ENCODE data around the gene KCNJ11.

DNA sequence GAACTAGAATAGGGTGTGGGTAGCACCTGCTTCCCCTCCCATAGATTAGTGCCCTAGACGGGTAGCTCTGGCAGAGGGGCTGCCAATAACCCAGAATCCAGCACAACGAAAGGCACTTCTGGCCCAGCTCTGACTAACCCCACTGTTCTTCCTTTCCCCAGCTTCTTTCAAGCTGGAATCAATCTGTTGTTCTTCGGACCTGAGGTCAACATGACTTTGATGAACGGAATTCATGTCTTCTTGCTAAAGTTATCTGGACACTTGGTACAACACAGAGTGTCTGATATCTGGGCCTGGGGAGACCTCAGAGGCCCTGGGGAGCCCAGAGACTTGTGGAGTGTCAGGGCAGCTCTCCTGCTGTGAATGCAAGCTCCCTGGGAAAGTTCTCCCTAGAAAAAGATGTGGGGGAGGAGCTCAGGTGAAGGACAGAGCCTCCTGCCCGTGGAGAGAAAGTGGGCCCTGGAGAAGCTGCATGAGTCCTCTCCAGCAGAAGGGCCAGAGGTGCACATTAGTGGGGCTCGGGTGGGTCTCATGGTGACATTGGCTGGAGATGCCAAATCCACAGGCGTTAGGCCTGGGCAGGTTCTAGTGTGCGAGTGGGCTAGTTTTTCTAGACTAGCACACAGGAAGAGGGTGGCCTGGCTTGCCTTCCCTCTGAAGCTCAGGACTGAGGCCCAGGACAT, 6.3 kb downstream of the KCNJ11 start:
- TF ChIP-seq SP2 (IDR thresholded peaks at IDR 0.05; ENCODE audit: low read length) (no peak), SUZ12 (IDR thresholded peaks at IDR 0.05; ENCODE audit: low read length) (no peak), EP300 (IDR thresholded peaks at IDR 0.05; ENCODE audit: borderline replicate concordance in 1 of 2, low read depth in 2 of 2, low read length in 2 of 2) (no peak), SIN3A (conservative IDR thresholded peaks at IDR 0.05 in 1 of 2, IDR thresholded peaks at IDR 0.05 in 1 of 2; ENCODE audit: low read depth in 1 of 2, low read length in 2 of 2) (no peak), NANOG (IDR thresholded peaks at IDR 0.05; ENCODE audit: insufficient read depth, low read depth, low read length, poor library complexity, severe bottlenecking) (no peak), EZH2 (IDR thresholded peaks at IDR 0.05; ENCODE audit: low read depth, low read length, severe bottlenecking) (no peak), TAF1 (IDR thresholded peaks at IDR 0.05; ENCODE audit: low read depth, low read length) (no peak), CHD1 (IDR thresholded peaks at IDR 0.05; ENCODE audit: low read depth, low read length) (no peak), TEAD4 (IDR thresholded peaks at IDR 0.05; ENCODE audit: low read depth, low read length) (no peak)
- TF ChIP-seq, protein P1, sequence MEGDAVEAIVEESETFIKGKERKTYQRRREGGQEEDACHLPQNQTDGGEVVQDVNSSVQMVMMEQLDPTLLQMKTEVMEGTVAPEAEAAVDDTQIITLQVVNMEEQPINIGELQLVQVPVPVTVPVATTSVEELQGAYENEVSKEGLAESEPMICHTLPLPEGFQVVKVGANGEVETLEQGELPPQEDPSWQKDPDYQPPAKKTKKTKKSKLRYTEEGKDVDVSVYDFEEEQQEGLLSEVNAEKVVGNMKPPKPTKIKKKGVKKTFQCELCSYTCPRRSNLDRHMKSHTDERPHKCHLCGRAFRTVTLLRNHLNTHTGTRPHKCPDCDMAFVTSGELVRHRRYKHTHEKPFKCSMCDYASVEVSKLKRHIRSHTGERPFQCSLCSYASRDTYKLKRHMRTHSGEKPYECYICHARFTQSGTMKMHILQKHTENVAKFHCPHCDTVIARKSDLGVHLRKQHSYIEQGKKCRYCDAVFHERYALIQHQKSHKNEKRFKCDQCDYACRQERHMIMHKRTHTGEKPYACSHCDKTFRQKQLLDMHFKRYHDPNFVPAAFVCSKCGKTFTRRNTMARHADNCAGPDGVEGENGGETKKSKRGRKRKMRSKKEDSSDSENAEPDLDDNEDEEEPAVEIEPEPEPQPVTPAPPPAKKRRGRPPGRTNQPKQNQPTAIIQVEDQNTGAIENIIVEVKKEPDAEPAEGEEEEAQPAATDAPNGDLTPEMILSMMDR (IDR thresholded peaks at IDR 0.05; ENCODE audit: control extremely low read depth in 1 of 3, insufficient read depth in 1 of 3, low read depth in 1 of 3, low read length in 3 of 3): no peak
